Erythroblast (primary cell): ENCODE results near the gene NRG3.

Experiments used
- GATA1 ChIP-seq: IDR thresholded peaks from 2 replicates; pipeline ENCODE4 v1.6.1; 2011; ENCODE audit warnings: low read depth, mild to moderate bottlenecking, control low read depth, low read length, moderate library complexity
- POLR2A ChIP-seq: IDR thresholded peaks from 2 replicates; pipeline ENCODE4 v1.6.1; 2011; ENCODE audit warnings: mild to moderate bottlenecking, low read length

- TF ChIP-seq POLR2A (no peak), GATA1 (no peak)
Observed at GRCh38 chr10:82966130-82966529, 1091.1 kb downstream of the NRG3 start.
